Measurements from ENCODE around the gene KCNIP4.

KCNIP4 gene

GRCh38 chr4:20839957-20840356 is 1108.6 kb downstream of the KCNIP4 start:
- no peaks in the 10 kb centered on the region for H3K36me3 ChIP-seq (ENCODE audit: control insufficient read depth, insufficient read depth, low read length)
- H3K4me1 ChIP-seq (ENCODE audit: control insufficient read depth, insufficient read depth, low read length) = no peaks in the 10 kb centered on the region; the same call in 1 of the 2 replicates
- no peaks in the 10 kb centered on the region for H3K9me3 ChIP-seq (ENCODE audit: control insufficient read depth, insufficient read depth, low read depth, low read length)
- no peak overlapping the region for H3K4me3 ChIP-seq (ENCODE audit: low read depth, low read length)
- no peak overlapping the region for H3K27ac ChIP-seq (ENCODE audit: low read depth, low read length)
- no peak overlapping the region for H3K9ac ChIP-seq (ENCODE audit: low read length)
- no peaks in the 10 kb centered on the region for H3K27me3 ChIP-seq (ENCODE audit: control insufficient read depth, insufficient read depth, low read length)

DNA sequence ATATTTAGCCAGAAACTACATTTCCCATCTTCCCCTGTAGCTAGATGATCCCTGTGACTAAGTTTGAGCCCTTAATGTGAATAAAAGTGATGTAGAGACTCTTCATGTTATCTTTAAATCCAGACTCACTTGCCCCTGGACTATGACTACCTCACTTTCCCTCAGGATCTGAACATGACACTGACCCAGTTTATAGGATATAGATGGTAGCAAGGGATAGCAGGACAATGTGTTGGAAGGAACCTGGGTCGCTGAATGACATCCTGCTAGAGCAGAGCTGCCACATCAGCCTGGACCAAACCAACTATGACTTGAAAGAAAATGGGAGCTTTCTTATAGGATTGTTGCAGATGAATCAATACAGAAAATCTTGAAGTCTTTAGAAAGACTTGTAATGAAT is 1110.1 kb downstream of the KCNIP4 start:
- no peaks in the 10 kb centered on the region for H3K9me3 ChIP-seq (ENCODE audit: control insufficient read depth, insufficient read depth, low read depth, low read length)
- H3K4me3 ChIP-seq (ENCODE audit: low read depth, low read length) = no peak overlapping the region
- H3K4me1 ChIP-seq (ENCODE audit: control insufficient read depth, insufficient read depth, low read length) = no peaks in the 10 kb centered on the region
- no peaks in the 10 kb centered on the region for H3K36me3 ChIP-seq (ENCODE audit: control insufficient read depth, insufficient read depth, low read length)
- no peak overlapping the region for H3K27ac ChIP-seq (ENCODE audit: low read depth, low read length)
- H3K9ac ChIP-seq (ENCODE audit: low read length) = no peak overlapping the region
- H3K27me3 ChIP-seq (ENCODE audit: control insufficient read depth, insufficient read depth, low read length) = no peaks in the 10 kb centered on the region

DNA sequence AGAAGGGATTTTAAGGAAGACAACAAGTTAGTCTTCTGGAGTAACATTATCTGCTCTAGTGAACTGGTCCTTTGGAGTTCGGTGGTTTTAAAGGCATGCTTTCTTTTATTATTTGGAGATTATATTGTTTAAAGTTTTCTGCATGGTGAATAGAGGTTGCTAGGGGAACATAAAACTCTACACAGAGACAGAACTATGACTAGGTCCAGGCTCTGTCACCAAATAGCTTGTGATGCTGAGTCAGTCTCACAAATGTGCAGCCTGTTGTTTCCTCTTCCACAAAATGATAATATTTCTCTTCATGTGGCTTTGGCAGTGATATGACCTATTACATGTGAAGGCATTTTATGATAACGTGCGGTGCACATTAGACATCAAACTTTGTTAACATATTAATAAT is 1115.7 kb downstream of the KCNIP4 start:
- Histone ChIP-seq H3K9me3 (ENCODE audit: control insufficient read depth, insufficient read depth, low read depth, low read length) (no peaks in the 10 kb centered on the region), H3K27ac (ENCODE audit: low read depth, low read length) (no peak overlapping the region), H3K4me1 (ENCODE audit: control insufficient read depth, insufficient read depth, low read length) (no peaks in the 10 kb centered on the region), H3K4me3 (ENCODE audit: low read depth, low read length) (no peak overlapping the region), H3K36me3 (ENCODE audit: control insufficient read depth, insufficient read depth, low read length) (no peaks in the 10 kb centered on the region), H3K9ac (ENCODE audit: low read length) (no peak overlapping the region), H3K27me3 (ENCODE audit: control insufficient read depth, insufficient read depth, low read length) (no peaks in the 10 kb centered on the region)

GRCh38 chr4:20831746-20832145 is 1116.8 kb downstream of the KCNIP4 start:
- Histone ChIP-seq H3K27ac (ENCODE audit: low read depth, low read length) (no peak overlapping the region), H3K36me3 (ENCODE audit: control insufficient read depth, insufficient read depth, low read length) (no peaks in the 10 kb centered on the region), H3K27me3 (ENCODE audit: control insufficient read depth, insufficient read depth, low read length) (no peaks in the 10 kb centered on the region), H3K9ac (ENCODE audit: low read length) (no peak overlapping the region), H3K4me1 (ENCODE audit: control insufficient read depth, insufficient read depth, low read length) (no peaks in the 10 kb centered on the region), H3K4me3 (ENCODE audit: low read depth, low read length) (no peak overlapping the region), H3K9me3 (ENCODE audit: control insufficient read depth, insufficient read depth, low read depth, low read length) (no peaks in the 10 kb centered on the region)

- H3K4me1 ChIP-seq (ENCODE audit: control insufficient read depth, insufficient read depth, low read length) = no peaks in the 10 kb centered on the region
Observed at GRCh38 chr4:20829617-20830357, 1118.8 kb downstream of the KCNIP4 start.

DNA sequence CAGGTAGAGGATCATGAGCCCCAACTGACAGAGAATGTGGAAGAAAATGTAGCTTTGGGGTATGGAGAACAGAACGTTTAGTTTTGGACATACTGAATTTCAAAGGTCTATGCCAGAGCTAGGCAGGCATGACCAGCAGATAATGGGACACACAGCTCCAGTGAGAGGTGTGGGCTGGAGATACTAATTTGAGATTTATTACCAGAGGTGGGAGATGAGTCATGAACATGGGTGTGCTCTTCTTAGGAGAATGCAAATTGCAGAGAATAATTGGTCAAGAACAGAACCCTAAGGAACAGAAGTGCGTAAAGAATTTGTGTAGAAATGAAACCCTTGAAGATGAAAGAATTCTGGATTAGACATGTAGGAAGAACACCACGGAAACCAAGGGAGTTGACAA is 1123.1 kb downstream of the KCNIP4 start:
- H3K4me1 ChIP-seq (ENCODE audit: control insufficient read depth, insufficient read depth, low read length) = 0 out of 2 replicates have a peak, but pooled peaks cover 3% of the 10 kb centered on the region
- H3K9me3 ChIP-seq (ENCODE audit: control insufficient read depth, insufficient read depth, low read depth, low read length) = no peaks in the 10 kb centered on the region

More at GRCh38 chr4:20829617-20830357, 1118.8 kb downstream of the KCNIP4 start:
- H3K9ac ChIP-seq (ENCODE audit: low read length) = no peak overlapping the region
- H3K36me3 ChIP-seq (ENCODE audit: control insufficient read depth, insufficient read depth, low read length) = no peaks in the 10 kb centered on the region
- no peaks in the 10 kb centered on the region for H3K27me3 ChIP-seq (ENCODE audit: control insufficient read depth, insufficient read depth, low read length)
- H3K4me3 ChIP-seq (ENCODE audit: low read depth, low read length) = no peak overlapping the region
- H3K27ac ChIP-seq (ENCODE audit: low read depth, low read length) = no peak overlapping the region
- no peaks in the 10 kb centered on the region for H3K9me3 ChIP-seq (ENCODE audit: control insufficient read depth, insufficient read depth, low read depth, low read length)

DNA sequence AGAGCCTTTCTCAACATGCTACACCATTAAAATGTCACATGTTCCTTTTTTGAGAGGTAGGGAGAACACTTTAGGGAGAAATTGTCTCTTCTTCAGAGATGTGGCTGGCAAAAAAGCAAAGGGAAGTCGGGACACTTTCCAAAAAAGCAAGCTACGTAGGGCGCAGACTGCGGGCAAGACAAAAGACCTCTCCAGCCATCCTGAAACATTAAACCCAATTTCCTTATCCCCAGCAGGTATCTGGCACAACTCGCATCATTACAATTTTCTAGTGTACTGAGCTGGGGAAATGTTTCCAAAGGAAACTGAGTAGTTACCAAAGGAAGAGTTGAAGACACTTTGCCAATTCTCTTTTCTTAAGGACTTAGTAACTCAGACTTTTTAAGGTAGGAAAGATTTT is 1132.3 kb downstream of the KCNIP4 start:
- Histone ChIP-seq H3K9ac (ENCODE audit: low read length) (no peak overlapping the region), H3K36me3 (ENCODE audit: control insufficient read depth, insufficient read depth, low read length) (no peaks in the 10 kb centered on the region), H3K4me1 (ENCODE audit: control insufficient read depth, insufficient read depth, low read length) (0 out of 2 replicates have a peak, but pooled peaks cover 4% of the 10 kb centered on the region), H3K27me3 (ENCODE audit: control insufficient read depth, insufficient read depth, low read length) (no peaks in the 10 kb centered on the region), H3K4me3 (ENCODE audit: low read depth, low read length) (no peak overlapping the region), H3K9me3 (ENCODE audit: control insufficient read depth, insufficient read depth, low read depth, low read length) (no peaks in the 10 kb centered on the region), H3K27ac (ENCODE audit: low read depth, low read length) (no peak overlapping the region)

More for the DNA sequence above, 1123.1 kb downstream of the KCNIP4 start:
- Histone ChIP-seq H3K9ac (ENCODE audit: low read length) (no peak overlapping the region), H3K27me3 (ENCODE audit: control insufficient read depth, insufficient read depth, low read length) (no peaks in the 10 kb centered on the region), H3K36me3 (ENCODE audit: control insufficient read depth, insufficient read depth, low read length) (no peaks in the 10 kb centered on the region), H3K4me3 (ENCODE audit: low read depth, low read length) (no peak overlapping the region), H3K27ac (ENCODE audit: low read depth, low read length) (no peak overlapping the region)

DNA sequence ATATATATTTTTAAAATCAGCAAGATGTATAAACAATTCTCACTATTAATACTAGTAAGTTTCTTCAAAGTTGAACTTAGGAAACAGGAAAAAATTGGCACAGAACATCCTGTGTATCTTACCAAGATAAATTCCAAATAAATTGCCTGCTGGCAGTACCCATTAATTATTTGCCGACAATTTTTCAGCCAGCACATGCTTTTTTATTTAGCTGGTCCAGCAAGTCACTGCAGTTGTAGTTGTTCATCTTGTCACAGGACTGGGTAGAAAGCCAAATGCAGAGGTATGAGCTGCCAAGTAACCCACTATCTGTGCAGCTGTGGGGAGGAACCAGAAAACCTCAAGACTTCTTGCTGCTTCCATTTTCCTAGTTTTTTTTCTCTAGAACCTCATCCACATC is 1134.9 kb downstream of the KCNIP4 start:
- Histone ChIP-seq H3K4me3 (ENCODE audit: low read depth, low read length) (no peak overlapping the region), H3K27ac (ENCODE audit: low read depth, low read length) (no peak overlapping the region), H3K4me1 (ENCODE audit: control insufficient read depth, insufficient read depth, low read length) (peaks cover 12% of the 10 kb centered on the region), H3K27me3 (ENCODE audit: control insufficient read depth, insufficient read depth, low read length) (no peaks in the 10 kb centered on the region), H3K36me3 (ENCODE audit: control insufficient read depth, insufficient read depth, low read length) (no peaks in the 10 kb centered on the region), H3K9me3 (ENCODE audit: control insufficient read depth, insufficient read depth, low read depth, low read length) (no peaks in the 10 kb centered on the region), H3K9ac (ENCODE audit: low read length) (no peak overlapping the region)

DNA sequence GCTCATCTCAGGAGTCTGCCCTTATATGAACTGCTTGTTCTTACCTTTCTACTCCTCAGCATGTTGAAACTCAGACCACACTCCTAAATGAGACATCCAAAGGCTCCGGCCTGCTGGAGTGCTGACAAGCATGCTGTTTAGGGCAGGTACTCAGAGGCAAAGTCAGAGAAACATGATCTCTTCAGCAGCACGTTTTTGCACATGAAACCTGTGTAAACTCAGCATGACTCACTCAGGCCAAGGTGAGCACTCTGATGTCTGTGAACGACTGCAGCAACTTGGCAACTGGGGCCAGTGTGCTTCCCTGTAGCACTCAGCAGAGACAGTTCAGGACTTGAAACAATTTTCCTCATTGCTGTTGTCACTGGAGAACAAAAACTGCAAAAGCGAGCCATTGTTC is 1138.8 kb downstream of the KCNIP4 start:
- H3K36me3 ChIP-seq (ENCODE audit: control insufficient read depth, insufficient read depth, low read length) = no peaks in the 10 kb centered on the region
- no peak overlapping the region for H3K9ac ChIP-seq (ENCODE audit: low read length)
- no peaks in the 10 kb centered on the region for H3K9me3 ChIP-seq (ENCODE audit: control insufficient read depth, insufficient read depth, low read depth, low read length)
- no peak overlapping the region for H3K4me3 ChIP-seq (ENCODE audit: low read depth, low read length)
- H3K27ac ChIP-seq (ENCODE audit: low read depth, low read length) = no peak overlapping the region
- no peaks in the 10 kb centered on the region for H3K27me3 ChIP-seq (ENCODE audit: control insufficient read depth, insufficient read depth, low read length)
- peaks cover 12% of the 10 kb centered on the region for H3K4me1 ChIP-seq (ENCODE audit: control insufficient read depth, insufficient read depth, low read length)

- Histone ChIP-seq H3K9me3 (ENCODE audit: control insufficient read depth, insufficient read depth, low read depth, low read length) (no peaks in the 10 kb centered on the region), H3K36me3 (ENCODE audit: control insufficient read depth, insufficient read depth, low read length) (no peaks in the 10 kb centered on the region), H3K9ac (ENCODE audit: low read length) (no peak overlapping the region), H3K27me3 (ENCODE audit: control insufficient read depth, insufficient read depth, low read length) (no peaks in the 10 kb centered on the region), H3K4me3 (ENCODE audit: low read depth, low read length) (no peak overlapping the region), H3K27ac (ENCODE audit: low read depth, low read length) (no peak overlapping the region), H3K4me1 (ENCODE audit: control insufficient read depth, insufficient read depth, low read length) (peaks cover 12% of the 10 kb centered on the region)
Observed at GRCh38 chr4:20805716-20806115, 1142.9 kb downstream of the KCNIP4 start.

- Histone ChIP-seq H3K27ac (ENCODE audit: low read depth, low read length) (no peak overlapping the region), H3K4me3 (ENCODE audit: low read depth, low read length) (no peak overlapping the region), H3K9me3 (ENCODE audit: control insufficient read depth, insufficient read depth, low read depth, low read length) (0 out of 2 replicates have a peak, but pooled peaks cover 2% of the 10 kb centered on the region), H3K27me3 (ENCODE audit: control insufficient read depth, insufficient read depth, low read length) (no peaks in the 10 kb centered on the region), H3K4me1 (ENCODE audit: control insufficient read depth, insufficient read depth, low read length) (no peaks in the 10 kb centered on the region), H3K36me3 (ENCODE audit: control insufficient read depth, insufficient read depth, low read length) (no peaks in the 10 kb centered on the region), H3K9ac (ENCODE audit: low read length) (no peak overlapping the region)
Observed at GRCh38 chr4:20787940-20788665, 1160.5 kb downstream of the KCNIP4 start.
